NT2/D1 (cell line): ENCODE measurements around the gene NDUFS4.

ENCODE experiments used
- YY1 ChIP-seq: IDR thresholded peaks from 2 replicates; pipeline ENCODE4 v1.6.1; 2011; ENCODE audit not compliant: insufficient read length, insufficient read depth
- ZNF274 ChIP-seq: IDR thresholded peaks from 2 replicates; pipeline ENCODE4 v1.6.1; 2011; ENCODE audit warnings: mild to moderate bottlenecking, low read depth, low read length

DNA sequence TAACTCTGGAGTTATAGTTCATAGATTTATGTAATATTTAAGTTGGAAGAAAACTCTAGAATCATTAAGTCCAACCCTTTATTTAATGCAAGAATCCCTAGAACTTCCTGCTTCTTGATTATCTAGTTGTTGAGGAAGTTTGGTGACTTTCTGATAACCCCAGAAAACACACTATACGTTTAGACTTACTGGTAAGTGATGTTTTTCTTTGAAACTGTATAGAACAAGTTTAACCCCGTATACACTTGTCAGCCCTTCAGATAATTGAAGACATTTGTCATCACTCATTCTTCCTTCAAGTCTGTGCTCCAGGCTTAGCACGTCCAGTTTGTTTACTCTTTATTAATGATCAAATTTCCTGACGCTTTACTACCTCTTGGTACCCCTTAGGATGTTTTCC lies 9.0 kb downstream of the NDUFS4 start:
- TF ChIP-seq YY1 (no peak), ZNF274 (no peak)
